Fibroblast of lung (primary cell): ENCODE data around the gene PGM5. TPM values are rescaled to one million over a fixed set of nuclear protein-coding genes. Genes with fewer than 3 reads are reported as not detected.

Experiments used
- DNase-seq, 2 donors: peaks; one replicate each; pipeline versions ENCODE4 v3.0.0 to v3.0.0-alpha.2; 2010; ENCODE audit warnings: low read depth in 2 of 2
- H2AFZ ChIP-seq: 2 replicates; pipeline ENCODE4 v1.5.1; 2012; ENCODE audit warnings: low read length, control low read depth, inconsistent platforms
- H3K27ac ChIP-seq: 2 replicates; pipeline ENCODE4 v1.5.1; 2011; ENCODE audit warnings: low read length, control low read depth; ENCODE audit not compliant: insufficient read depth
- H3K27me3 ChIP-seq: 2 replicates; pipeline ENCODE4 v1.5.1; 2011; ENCODE audit warnings: mild to moderate bottlenecking, low read length; ENCODE audit not compliant: control insufficient read depth, insufficient read depth
- H3K36me3 ChIP-seq: 2 replicates; pipeline ENCODE4 v1.5.1; 2011; ENCODE audit warnings: low read length; ENCODE audit not compliant: control insufficient read depth, insufficient read depth
- H3K4me1 ChIP-seq: 2 replicates; pipeline ENCODE4 v1.5.1; 2011; ENCODE audit warnings: low read length; ENCODE audit not compliant: control insufficient read depth, insufficient read depth; ENCODE audit errors: extremely low read depth
- H3K4me2 ChIP-seq: 2 replicates; pipeline ENCODE4 v1.5.1; 2011; ENCODE audit warnings: low read length, control low read depth; ENCODE audit not compliant: insufficient read depth; ENCODE audit errors: extremely low read depth
- H3K4me3 ChIP-seq, 4 experiments: fragments of 200-600 bp in 1 of 4; sonication (generic) in 1 of 4; replicated peaks in 1 of 4; 2 replicates each; pipeline ENCODE4 v1.5.1; 2011 to 2016; ENCODE audit warnings: low read length in 4 of 4, low read depth in 3 of 4, mild to moderate bottlenecking in 3 of 4, control low read depth in 2 of 4, inconsistent platforms in 1 of 4, mixed read lengths in 1 of 4; ENCODE audit not compliant: insufficient read depth in 1 of 4; ENCODE audit errors: control extremely low read depth in 1 of 4
- H3K79me2 ChIP-seq: 2 replicates; pipeline ENCODE4 v1.5.1; 2012; ENCODE audit warnings: mild to moderate bottlenecking, low read length, inconsistent platforms; ENCODE audit not compliant: control insufficient read depth, insufficient read depth
- H3K9ac ChIP-seq: 2 replicates; pipeline ENCODE4 v1.5.1; 2011; ENCODE audit warnings: mild to moderate bottlenecking, low read length, control low read depth; ENCODE audit not compliant: insufficient read depth
- H3K9me3 ChIP-seq: 2 replicates; pipeline ENCODE4 v1.5.1; 2012; ENCODE audit warnings: low read depth, low read length; ENCODE audit not compliant: control insufficient read depth, insufficient read depth
- H4K20me1 ChIP-seq: 2 replicates; pipeline ENCODE4 v1.5.1; 2011; ENCODE audit warnings: low read length; ENCODE audit not compliant: control insufficient read depth, insufficient read depth; ENCODE audit errors: extremely low read depth
- EZH2 ChIP-seq: IDR thresholded peaks from 2 replicates; pipeline ENCODE4 v1.5.1; 2012; ENCODE audit warnings: low read length, control low read depth, mild to moderate bottlenecking; ENCODE audit errors: missing control alignments
- polyA plus RNA-seq, 2 donors: library from polyadenylated mRNA; depleted of rRNA in 1 of 2; stranded (reverse) in 1 of 2; unstranded in 1 of 2; fragments of >200 nt; gene quantifications; 2 replicates each; pipeline ENCODE4 v1.2.1, GENCODE V29; 2011 to 2012; ENCODE audit warnings: missing spikeins in 1 of 2
- total RNA-seq: library from RNA; depleted of rRNA; stranded (reverse); fragments of >200 nt; gene quantifications from 2 replicates; pipeline ENCODE4 v1.2.1, GENCODE V29; 2014
- TF ChIP-seq, protein P1 (sequence below), 2 donors: IDR thresholded peaks in 1 of 2; conservative IDR thresholded peaks in 1 of 2; 1 replicate in 1 of 2; 2 replicates in 1 of 2; pipeline ENCODE4 v1.5.1; 2011 to 2012; ENCODE audit warnings: low read length in 2 of 2, control low read depth in 1 of 2, inconsistent platforms in 1 of 2, low read depth in 1 of 2, mild to moderate bottlenecking in 1 of 2

The PGM5 gene
- total and polyA plus RNA-seq, 2 donors (not counting 1 experiment from before 2014, with no cell fraction given), result 42.6 to 113 TPM

- H3K9ac ChIP-seq, result no peak overlapping the region
- no peak for TF ChIP-seq EZH2
- TF ChIP-seq, protein P1, sequence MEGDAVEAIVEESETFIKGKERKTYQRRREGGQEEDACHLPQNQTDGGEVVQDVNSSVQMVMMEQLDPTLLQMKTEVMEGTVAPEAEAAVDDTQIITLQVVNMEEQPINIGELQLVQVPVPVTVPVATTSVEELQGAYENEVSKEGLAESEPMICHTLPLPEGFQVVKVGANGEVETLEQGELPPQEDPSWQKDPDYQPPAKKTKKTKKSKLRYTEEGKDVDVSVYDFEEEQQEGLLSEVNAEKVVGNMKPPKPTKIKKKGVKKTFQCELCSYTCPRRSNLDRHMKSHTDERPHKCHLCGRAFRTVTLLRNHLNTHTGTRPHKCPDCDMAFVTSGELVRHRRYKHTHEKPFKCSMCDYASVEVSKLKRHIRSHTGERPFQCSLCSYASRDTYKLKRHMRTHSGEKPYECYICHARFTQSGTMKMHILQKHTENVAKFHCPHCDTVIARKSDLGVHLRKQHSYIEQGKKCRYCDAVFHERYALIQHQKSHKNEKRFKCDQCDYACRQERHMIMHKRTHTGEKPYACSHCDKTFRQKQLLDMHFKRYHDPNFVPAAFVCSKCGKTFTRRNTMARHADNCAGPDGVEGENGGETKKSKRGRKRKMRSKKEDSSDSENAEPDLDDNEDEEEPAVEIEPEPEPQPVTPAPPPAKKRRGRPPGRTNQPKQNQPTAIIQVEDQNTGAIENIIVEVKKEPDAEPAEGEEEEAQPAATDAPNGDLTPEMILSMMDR (conservative IDR thresholded peaks at IDR 0.05 in 1 of 2, IDR thresholded peaks at IDR 0.05 in 1 of 2; ENCODE audit: low read depth in 1 of 2, low read length in 2 of 2), result no peak
- H4K20me1 ChIP-seq, result no peaks in the 10 kb centered on the region
- no peak overlapping the region for H2AFZ ChIP-seq
- DNase-seq, result no peak
- no peaks in the 10 kb centered on the region for H3K9me3 ChIP-seq
- no peaks in the 10 kb centered on the region for H3K4me1 ChIP-seq
- no peaks in the 10 kb centered on the region for H3K79me2 ChIP-seq
- H3K27me3 ChIP-seq, result no peaks in the 10 kb centered on the region
- no peak overlapping the region for H3K27ac ChIP-seq
- H3K4me2 ChIP-seq, result no peak overlapping the region
- H3K36me3 ChIP-seq, result no peaks in the 10 kb centered on the region
- no peak overlapping the region for H3K4me3 ChIP-seq
These were observed 181.1 kb downstream of the PGM5 start for GRCh38 chr9:68537616-68537880.

- Histone ChIP-seq H3K9me3 (no peaks in the 10 kb centered on the region), H3K4me3 (no peak overlapping the region), H3K36me3 (no peaks in the 10 kb centered on the region), H3K79me2 (no peaks in the 10 kb centered on the region), H2AFZ (no peak overlapping the region), H3K4me2 (no peak overlapping the region), H3K27me3 (no peaks in the 10 kb centered on the region), H3K27ac (no peak overlapping the region), H3K4me1 (no peaks in the 10 kb centered on the region), H4K20me1 (no peaks in the 10 kb centered on the region), H3K9ac (no peak overlapping the region)
- peak in 1 of 2 donors; percentile 69 for DNase-seq
- TF ChIP-seq, protein P1 (conservative IDR thresholded peaks at IDR 0.05 in 1 of 2, IDR thresholded peaks at IDR 0.05 in 1 of 2; ENCODE audit: low read depth in 1 of 2, low read length in 2 of 2), result no peak
- no peak for TF ChIP-seq EZH2
These were observed 181.8 kb downstream of the PGM5 start for GRCh38 chr9:68538200-68538599.

- Histone ChIP-seq H3K4me1 (no peaks in the 10 kb centered on the region), H3K4me3 (no peak within 1 kb of the TSS), H4K20me1 (no peaks in the 10 kb centered on the region), H3K27me3 (no peaks in the 10 kb centered on the region), H3K79me2 (no peaks in the 10 kb centered on the region), H3K9me3 (no peaks in the 10 kb centered on the region), H3K4me2 (peak within 1 kb of the TSS; percentile 35), H3K27ac (no peak within 1 kb of the TSS), H3K9ac (no peak within 1 kb of the TSS), H3K36me3 (no peaks in the 10 kb centered on the region), H2AFZ (no peak within 1 kb of the TSS)
- no peak for DNase-seq
- TF ChIP-seq, protein P1 (conservative IDR thresholded peaks at IDR 0.05 in 1 of 2, IDR thresholded peaks at IDR 0.05 in 1 of 2; ENCODE audit: low read depth in 1 of 2, low read length in 2 of 2), result no peak
- no peak for TF ChIP-seq EZH2
These were observed 184.5 kb downstream of the PGM5 start, which contains the start of gene TMEM252 for GRCh38 chr9:68540712-68541535. Gene TMEM252, minus strand, starts transcription at chr9:68540883. Its CDS starts 69 bp downstream, at chr9:68540814.
